HL-60 (cell line): ENCODE measurements around the gene NUTM2B.
"Not testable (repeated sequence)": the region's sequence is repeated elsewhere in the genome, so short reads cannot be mapped to it uniquely, and the experiment has no call there.

Source experiments
- CTCF ChIP-seq: IDR thresholded peaks from one replicate; pipeline ENCODE4 v1.5.1; 2011; ENCODE audit warnings: low read length, control low read depth, inconsistent platforms; ENCODE audit not compliant: insufficient read depth
- POLR2AphosphoS5 ChIP-seq: IDR thresholded peaks from 2 replicates; pipeline ENCODE4 v1.6.1; 2012; ENCODE audit warnings: low read depth

- not testable (repeated sequence) for TF ChIP-seq POLR2AphosphoS5, CTCF
Measured at GRCh38 chr10:79669248-79669788, 33.7 kb upstream of the NUTM2B start.
